ENCODE results near the gene ZNF217. TPM values are rescaled to one million over a fixed set of nuclear protein-coding genes. Genes with fewer than 3 reads are reported as not detected.
A peak's percentile ranks its signal among the peaks of the same experiment; 100 is the strongest.
"Not testable (repeated sequence)": the region's sequence is repeated elsewhere in the genome, so short reads cannot be mapped to it uniquely, and the experiment has no call there.

ZNF217 gene
- polyA plus RNA-seq, 4 donors, result 31.4 to 35.5 (median 33.9) TPM

DNA sequence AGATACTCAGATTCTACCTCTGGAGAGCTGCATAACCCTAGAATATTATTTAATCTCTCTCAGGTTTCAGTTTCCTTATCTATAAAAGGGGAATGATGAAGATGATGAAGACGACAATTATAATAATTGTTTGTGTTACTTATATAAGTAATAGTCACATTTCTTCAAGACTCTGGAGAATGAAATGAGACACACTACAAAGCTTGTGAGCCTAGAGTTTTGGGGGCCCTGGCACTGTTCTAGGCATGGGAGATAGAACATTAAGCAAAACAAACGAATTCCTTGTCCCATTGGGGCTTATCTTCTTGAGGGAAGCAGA, 5.4 kb upstream of the ZNF217 start:
- DNase-seq (ENCODE audit: low read depth in 4 of 4, low spot score in 3 of 4), result no peak

DNA sequence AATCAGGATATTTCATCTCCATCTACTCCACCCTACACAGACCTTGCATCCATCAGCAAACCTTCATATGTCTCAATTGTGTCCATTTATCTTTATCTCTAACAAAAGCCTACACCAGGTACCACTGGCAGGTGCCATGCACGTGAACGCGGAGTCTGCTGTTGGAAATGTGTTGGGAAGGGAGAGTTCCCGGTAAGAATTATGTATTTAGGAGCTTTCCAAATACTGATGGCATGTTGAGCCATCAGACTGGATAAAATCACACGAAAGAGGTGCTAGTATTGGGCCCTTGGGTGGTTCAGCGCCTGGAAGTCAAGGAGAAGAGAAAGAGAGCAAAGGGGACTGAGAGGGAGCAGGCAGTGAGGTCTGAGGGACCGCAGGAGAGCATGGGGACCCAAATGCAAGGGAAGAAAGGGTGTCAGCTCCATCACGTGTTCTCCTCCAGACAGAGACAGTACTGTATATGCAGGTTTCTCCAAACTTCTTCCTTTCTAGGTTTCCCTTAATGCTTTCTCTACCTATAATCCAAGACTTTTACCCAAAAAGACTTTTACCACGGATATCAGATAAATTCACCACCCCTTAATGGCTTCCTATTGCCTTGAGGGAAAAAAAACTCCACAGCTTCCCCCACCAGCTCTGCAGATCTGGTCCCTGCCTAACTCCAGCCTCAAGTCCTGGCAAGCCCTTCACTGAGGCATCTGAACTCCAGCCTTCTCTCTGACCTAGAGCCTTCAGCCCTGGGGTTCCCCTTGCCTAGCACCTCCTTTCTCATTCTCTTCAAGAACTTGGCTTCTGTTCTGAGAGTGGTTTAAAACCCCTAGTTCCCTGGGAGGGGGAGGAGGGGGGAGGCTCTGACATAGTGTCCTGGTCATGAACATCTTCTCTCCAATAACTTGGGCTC, 4.8 kb upstream of the ZNF217 start:
- DNase-seq (ENCODE audit: low read depth in 4 of 4, low spot score in 3 of 4), result no peak

DNA sequence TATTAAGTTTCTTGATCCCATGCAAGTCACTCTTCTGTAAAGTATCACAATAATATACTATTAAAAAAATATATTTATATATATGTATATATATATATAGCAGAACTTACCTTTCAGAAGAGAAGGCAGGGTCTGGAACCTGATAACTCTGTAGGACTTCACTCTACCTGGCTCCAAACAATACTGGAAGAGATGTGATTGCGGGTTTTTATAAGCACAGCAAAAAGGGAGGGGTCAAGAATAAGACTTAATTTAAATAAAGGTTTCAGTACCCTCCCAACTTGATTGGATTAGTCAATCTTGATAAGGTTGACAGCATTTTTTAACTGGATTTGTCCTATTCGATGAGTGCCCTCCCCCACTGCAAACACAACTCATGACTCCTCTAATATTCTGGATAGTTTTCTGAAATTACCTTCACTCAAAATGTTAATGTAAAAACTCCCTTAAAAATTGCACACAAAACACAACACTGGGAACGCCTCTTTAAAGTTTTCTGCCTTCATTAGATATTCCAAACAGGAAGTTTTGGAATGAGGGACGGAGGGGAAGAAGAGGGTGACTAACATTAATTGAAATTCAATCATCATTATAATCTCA, 4.0 kb upstream of the ZNF217 start:
- no peak for DNase-seq (ENCODE audit: low read depth in 4 of 4, low spot score in 3 of 4)

DNA sequence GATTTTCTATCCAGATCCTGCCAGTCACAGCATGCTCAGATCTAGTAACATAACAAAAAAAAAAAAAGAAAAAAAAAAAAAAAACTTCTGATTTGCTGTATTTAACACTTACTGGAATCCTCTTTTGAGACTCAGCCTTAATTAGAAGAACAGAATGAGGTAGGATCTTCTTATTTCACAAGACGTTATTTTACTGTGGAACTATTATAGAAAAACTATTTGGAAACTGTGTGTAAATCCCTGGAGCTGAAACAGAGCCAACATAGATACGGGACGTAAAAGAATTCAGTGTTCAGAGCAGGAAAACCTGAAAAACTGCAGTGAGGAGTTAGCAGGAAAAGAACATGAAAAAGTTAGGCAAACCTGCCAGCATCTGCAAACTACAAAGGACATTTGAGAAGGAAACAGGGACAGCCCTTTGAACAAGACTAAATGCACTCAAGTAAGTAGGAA, 3.4 kb upstream of the ZNF217 start:
- DNase-seq (ENCODE audit: low read depth in 4 of 4, low spot score in 3 of 4), result no peak

DNA sequence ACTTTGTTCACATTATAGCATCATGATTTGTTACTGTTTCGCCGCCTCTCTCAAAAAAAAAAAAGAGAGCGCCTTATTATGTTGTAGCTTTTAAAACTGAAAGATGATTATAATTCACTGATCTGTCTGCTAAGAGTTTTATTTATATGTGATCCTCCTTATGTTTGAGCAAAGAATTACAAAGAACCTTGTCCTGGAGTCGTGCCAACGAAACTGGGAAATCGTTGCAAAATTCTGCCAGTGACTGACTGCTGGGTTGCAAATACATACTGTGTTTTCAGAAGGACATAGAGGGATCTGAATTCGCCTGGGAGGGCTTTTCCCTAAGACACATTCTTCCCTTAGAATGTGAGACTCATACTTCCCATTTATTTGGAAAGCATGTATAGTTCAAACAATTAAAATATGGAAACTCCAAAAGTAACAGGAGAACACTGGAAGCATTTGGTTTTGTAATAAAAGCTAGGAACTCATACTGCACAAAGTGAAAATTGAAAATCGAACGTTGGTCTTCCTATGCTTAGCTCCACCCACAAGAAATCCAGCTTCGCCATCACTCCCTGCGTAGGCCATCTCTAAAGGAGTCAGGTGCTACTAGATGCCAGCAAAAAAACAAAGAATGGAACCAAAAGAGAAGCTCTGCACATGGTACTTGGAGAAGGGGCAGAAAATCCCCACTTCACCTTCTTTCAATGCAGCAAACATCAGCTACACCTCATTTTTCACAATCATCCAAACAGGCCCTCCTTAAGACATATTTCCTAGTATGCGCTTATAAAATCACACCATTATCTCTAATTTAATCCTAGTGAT, 2.8 kb upstream of the ZNF217 start:
- DNase-seq (ENCODE audit: low read depth in 4 of 4, low spot score in 3 of 4), result not testable (repeated sequence)

DNA sequence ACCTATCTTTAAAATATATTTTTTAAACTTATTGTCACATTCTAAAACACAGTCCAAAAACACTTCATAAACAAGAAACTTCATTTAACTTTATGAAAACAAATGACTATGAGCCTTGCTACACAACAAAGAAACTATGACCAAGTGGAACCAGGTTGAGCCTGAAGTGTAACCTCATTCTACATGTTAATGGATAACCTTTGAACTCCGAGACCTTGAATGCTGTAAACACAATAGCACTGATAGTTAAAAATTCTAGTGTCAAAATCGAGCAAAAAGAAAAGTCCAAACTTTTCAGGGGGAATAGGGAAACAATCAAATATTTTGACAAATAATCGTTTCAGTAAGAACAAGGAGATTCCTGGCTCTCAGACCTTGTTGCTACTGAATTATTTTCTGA, 2.1 kb upstream of the ZNF217 start:
- not testable (repeated sequence) for DNase-seq (ENCODE audit: low read depth in 4 of 4, low spot score in 3 of 4)

DNA sequence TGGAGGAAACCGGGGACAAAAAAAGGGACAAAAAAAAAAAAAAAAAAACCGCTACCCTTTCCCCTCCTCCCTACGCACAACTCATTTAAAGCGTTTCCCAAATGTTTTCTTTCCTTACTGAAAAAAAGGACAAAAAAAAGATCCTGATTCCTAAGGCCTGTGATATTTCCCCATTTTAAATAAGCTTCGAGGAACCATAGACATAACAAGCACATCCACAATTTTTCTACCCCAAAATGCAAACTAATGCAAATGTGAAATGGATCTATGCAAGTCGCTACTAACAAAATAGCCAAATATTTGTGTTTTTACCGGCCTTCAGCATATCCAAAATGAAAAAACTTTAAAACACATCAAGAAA, 1.4 kb upstream of the ZNF217 start:
- no peak for DNase-seq (ENCODE audit: low read depth in 4 of 4, low spot score in 3 of 4)

DNA sequence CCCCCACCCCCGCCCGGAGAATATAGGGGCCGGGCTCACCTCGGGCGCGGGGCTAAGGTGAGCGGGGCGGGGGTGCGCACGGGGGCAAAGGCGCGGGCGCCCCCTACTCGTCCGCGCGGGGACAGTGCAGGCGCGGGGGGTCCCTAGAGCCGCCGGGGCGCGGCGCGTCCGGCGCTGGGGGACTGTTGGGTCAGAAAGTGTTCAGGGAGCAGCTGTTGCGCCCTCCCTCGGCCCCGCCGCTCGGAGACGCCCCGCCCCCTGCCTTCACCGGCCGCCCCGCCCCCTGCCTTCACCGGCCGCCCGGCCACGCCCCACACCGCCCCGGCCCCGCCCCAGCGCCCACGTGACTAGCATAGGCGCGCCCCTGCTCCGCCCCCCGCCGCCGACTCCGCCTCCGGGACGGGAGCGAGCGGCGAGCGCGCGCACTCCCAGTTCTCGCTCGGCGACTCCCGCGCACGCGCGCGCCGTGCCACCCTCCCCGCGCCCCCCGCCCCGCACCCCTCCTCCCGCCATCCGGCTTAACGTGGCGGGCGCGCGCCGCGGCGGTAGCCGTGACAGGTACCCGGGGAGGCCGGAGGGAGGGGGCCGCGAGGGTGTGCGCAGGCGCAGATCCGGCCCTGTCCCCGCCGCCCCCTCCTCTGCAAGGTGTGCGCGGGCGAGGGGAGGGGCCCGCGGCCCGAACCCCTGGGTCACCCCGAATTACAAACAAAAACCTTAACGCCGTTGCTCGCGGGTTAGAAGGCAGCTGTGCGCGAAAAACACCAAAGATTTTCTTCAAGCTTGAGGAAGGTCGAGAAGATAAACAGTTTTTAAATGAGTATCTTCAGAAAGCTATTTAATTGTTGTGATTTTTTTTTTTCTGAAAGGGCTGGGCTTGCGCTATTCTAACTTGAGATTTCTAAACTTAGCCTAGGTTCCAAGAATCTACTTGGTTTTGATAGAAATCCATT, 704 bp upstream of the ZNF217 start:
- peak in 3 of 4 donors; percentile 81 to 87 (median 85) for DNase-seq (ENCODE audit: low read depth in 4 of 4, low spot score in 3 of 4)

DNA sequence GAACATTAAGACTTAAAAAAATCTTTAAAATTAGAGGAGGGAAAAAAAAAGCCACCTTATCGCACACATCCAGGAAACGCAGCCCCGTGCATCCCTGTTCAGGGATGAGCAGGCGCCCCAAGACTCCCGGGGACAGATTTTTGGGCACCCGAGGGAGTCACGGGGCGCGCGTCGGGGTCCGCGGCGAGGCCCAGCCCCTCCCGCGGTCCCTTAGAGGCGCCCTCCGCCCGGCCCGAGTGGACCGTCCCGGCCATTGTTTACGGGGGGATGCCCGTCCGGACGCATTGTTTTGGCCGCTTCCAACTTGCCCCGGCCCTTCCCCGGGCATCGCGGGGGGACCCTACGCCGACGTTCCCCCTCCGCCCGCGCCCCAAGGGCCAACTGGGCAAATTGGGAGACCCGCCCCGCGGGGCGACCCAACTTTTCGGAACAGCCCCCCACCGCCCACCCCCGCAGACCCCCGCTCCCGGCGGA, 610 bp downstream of the ZNF217 start:
- DNase-seq (ENCODE audit: low read depth in 4 of 4, low spot score in 3 of 4), result no peak

DNA sequence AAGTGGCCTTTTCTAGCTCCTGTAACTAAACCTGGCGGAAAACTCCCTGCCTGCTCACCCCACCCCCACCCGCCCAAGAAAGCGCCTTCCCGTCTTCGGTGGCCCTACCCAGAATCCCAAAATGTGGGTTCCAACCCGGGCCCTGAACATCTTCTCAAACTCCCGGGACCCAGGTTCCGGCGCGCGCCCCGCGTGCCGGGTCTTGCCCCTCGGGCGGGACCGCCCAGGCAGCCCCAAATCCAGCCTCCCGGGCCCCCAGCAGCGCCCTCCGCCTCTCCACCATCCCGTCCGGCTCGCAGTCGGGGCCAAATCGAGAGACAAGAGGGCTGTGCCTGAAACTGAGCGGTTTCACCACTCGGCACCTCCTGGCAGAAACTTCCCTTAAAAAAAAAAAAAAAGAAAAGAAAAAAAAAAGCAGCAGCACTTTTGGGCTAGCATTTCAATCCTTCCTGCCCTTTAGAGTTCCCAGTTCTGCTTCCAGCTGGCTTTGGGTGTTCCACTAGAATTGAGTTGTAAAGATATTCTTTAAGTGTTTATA, 1.1 kb downstream of the ZNF217 start:
- DNase-seq (ENCODE audit: low read depth in 4 of 4, low spot score in 3 of 4), result not testable (repeated sequence)

DNA sequence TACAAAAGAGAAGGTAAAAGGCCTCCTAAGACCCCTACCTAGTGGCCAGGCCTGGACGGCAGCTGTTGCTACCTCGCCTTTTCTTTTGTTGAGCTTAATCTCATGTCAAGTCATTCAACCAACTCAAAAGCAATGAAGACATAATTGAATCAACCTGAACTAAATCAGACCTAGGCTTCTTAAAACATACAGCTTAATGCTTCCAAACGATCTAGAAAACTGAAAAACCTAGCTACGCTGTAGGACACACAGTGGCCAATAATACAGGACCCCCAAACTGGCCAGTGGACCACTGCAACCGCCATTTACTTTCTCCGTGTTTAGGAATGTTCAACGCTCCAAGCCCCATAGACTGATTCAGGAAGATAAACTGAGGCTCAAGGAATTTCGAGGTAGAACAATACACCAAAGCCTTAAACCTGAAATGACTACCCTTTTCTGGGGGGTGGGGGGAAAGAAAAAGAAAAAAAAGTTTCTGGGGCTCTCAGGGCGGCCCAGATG, 1.6 kb downstream of the ZNF217 start:
- DNase-seq (ENCODE audit: low read depth in 4 of 4, low spot score in 3 of 4), result not testable (repeated sequence)

DNA sequence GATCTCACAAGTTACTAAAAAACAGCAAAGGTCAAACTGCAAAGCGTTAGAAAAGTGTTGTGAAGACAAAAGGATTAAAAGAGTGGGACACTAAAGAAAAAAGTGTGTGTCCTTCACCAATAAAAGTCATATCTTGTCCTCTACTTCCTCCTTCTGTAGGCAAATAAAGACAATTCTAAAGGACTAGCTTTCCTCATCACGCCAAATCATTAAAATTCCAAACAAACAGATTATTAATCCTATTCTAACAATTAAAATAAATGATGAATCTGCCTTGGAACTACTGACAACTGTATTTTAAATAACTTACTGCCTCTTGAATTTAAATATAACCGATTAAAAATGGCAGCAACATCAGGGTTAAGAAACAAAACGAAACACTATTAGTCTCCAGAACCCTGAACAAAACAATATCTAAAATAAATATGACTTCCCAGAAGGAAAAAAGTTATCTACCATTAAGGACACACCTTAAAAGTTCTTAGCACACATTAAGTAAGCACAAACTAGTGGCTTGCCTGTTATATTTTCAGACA, 2.4 kb downstream of the ZNF217 start:
- DNase-seq (ENCODE audit: low read depth in 4 of 4, low spot score in 3 of 4), result not testable (repeated sequence)

DNA sequence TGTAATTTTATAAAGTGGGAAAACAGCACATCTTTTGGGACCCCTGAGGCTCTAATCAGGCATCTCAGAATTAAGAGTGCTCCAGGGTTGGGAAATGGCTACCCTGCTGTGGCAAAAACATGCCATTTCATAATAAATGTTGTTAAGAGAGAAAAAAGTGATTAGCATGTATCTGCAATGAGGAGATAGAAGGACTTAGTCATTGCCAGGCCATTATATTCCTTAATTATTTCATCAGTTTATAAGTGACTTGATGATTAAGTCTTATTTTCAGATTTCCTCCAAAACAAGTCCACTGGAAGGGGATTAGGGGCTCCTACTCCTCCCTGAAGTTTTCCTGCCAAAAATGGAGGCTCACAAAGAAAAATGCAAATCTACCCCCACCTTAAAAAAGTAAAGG, 3.0 kb downstream of the ZNF217 start:
- DNase-seq (ENCODE audit: low read depth in 4 of 4, low spot score in 3 of 4), result not testable (repeated sequence)

DNA sequence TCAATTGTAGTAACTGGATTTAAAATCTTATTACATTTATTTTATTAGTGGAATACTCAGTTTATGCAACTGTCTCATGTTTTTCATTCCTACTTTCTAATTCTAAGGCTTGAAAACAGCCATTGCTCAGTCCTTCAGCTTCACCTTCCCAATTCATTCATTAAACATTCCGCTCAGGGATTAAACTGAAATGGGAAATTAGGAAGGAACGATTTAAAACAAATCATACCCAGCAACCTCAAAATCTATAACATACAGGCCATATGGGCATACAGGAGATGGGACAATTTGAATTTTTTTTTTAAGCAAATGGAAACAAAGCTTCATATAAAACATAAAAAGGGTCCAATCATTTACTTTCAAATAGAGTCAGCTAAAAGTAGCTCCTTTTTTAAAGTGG, 3.5 kb downstream of the ZNF217 start:
- DNase-seq (ENCODE audit: low read depth in 4 of 4, low spot score in 3 of 4), result not testable (repeated sequence)

DNA sequence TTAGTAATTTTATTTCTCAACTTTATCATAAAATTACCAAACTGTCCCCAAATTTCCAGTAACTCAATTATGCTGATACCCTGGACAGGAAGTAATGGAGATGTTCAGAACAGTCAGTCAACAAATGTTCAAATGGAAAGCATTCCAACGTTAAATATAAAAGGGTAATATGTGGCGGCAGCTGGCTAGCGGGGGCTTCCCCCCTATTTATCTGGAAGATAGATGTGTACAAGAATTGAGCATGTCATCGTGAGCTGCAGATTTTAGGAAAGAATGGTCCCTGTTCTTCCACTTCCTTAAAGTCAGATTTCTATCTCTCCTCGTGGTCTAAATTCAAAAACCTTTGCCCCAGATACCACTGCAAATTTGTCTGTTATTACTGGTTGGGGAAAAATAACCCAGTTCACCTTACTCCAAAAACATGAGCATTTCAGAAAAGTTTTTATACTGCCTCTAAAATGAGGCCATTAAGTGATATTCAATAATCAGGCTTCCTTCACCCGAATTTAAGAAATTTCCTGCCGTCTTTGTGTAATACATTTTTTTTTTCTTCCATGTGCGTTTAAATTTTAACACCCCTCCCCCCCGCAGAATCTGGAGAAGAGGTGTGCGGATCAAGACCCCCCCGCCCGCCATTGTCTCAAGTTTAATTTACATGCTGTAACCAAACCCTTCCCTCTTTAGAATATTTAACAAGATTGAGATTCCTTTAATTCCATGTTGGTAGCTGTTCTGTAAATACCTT, 4.1 kb downstream of the ZNF217 start:
- not testable (repeated sequence) for DNase-seq (ENCODE audit: low read depth in 4 of 4, low spot score in 3 of 4)

DNA sequence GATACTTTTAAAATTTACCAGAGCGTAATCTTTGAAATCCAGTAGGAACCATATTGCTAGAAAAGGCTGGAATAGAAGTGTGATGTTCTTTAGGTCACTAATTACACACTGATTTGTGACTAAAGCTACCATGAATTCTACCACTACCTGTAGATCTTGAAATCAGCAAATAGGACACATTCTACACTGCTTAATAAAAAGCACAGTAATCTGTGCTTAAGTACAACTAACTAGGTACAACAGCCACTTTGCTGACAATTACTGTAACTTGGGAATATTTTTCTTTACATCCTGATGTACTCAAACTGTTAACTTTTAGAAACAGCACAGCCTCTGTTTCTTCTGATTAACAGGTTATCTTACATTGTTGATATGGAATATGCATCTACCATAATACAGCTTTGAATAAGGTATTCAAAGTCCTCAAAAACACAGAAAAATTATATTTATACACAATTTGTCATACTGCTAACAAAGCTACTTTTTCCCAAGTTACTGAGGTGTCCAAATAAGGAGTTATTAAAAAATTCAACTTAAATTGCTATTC, 6.4 kb downstream of the ZNF217 start:
- DNase-seq (ENCODE audit: low read depth in 4 of 4, low spot score in 3 of 4), result not testable (repeated sequence)

DNA sequence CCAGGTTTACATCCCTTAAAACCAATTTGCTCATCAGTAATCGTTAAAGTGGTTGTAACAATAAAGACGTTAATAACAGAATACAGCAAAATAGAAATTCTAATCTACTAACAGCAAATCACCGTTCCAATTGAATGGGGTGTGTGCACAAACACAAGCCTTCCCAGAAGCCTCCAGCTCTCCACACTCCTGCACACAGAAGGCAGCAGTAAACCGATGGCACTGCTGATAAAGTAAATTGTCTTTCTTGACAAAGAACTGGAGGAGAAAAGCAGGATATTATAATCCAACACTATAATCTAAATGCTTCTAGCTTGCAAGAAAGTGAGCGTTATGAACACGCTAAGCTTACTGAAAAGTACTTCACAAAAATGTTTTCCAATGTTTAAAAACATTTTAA, 7.0 kb downstream of the ZNF217 start:
- no peak for DNase-seq (ENCODE audit: low read depth in 4 of 4, low spot score in 3 of 4)

DNA sequence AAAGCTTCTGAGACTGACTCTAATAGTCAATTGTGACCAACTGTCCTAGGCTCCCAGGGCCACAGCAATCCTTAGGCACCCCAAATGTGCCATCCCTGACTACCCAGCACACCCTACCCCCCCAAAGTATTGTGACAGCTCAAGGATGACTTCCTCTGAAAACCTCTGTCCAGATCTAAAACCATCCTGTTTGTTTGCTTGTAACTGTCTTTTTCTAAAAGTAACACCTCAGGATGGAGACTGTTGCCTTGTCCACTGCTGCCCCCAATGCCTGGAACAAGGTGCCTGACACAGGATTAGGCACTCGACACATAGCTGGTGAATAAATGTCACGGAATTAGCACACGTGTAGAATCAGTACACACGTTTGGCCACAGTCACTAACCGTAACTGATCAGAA, 7.7 kb downstream of the ZNF217 start:
- not testable (repeated sequence) for DNase-seq (ENCODE audit: low read depth in 4 of 4, low spot score in 3 of 4)
